Ovary (tissue), 3 donors: ENCODE measurements around the gene TAOK2.

ENCODE experiments used
- CTCF ChIP-seq, 3 donors: fragments of 450-650 bp in 2 of 3; fragments of 200-600 bp in 1 of 3; IDR thresholded peaks; one replicate each; pipeline versions ENCODE4 v1.5.1 to v1.8.0; 2016 to 2022; ENCODE audit warnings: antibody characterized with exemption in 3 of 3, mild to moderate bottlenecking in 1 of 3
- EP300 ChIP-seq: sonication (generic); formaldehyde crosslinking; IDR thresholded peaks from one replicate; pipeline ENCODE4 v1.6.1; 2017; ENCODE audit warnings: antibody characterized with exemption
- donor health status: DM: no; HTN: no; CAD: no.

GRCh38 chr16:29990034-29990433, 16.4 kb downstream of the TAOK2 start:
- TF ChIP-seq CTCF (IDR thresholded peaks at IDR 0.05): no peak
- no peak for TF ChIP-seq EP300
